Spleen (tissue), 11 donors: ENCODE results near the gene SOS1. TPM values are rescaled to one million over a fixed set of nuclear protein-coding genes. Genes with fewer than 3 reads are reported as not detected.

Experiments
- DNase-seq: peaks from one replicate; pipeline ENCODE4 v3.0.0-alpha.2; 2020
- H3K27ac ChIP-seq, 8 donors: fragments of 200-600 bp; sonication (generic) in 7 of 8; 1 replicate in 4 of 8; 2 replicates in 4 of 8; pipeline versions ENCODE4 v1.5.0 to v1.8.0; 2016 to 2021; ENCODE audit warnings: inconsistent platforms in 4 of 8, mild to moderate bottlenecking in 4 of 8, moderate library complexity in 1 of 8
- H3K27me3 ChIP-seq, 7 donors: fragments of 200-600 bp; sonication (generic) in 6 of 7; replicated peaks in 1 of 7; 1 replicate in 4 of 7; 2 replicates in 3 of 7; pipeline versions ENCODE4 v1.5.0 to v1.8.0; 2016 to 2021; ENCODE audit warnings: inconsistent platforms in 3 of 7, mild to moderate bottlenecking in 1 of 7
- H3K36me3 ChIP-seq, 6 donors: fragments of 200-600 bp; sonication (generic) in 5 of 6; 1 replicate in 4 of 6; 2 replicates in 2 of 6; pipeline versions ENCODE4 v1.5.0 to v1.8.0; 2016 to 2021; ENCODE audit warnings: inconsistent platforms in 2 of 6
- H3K4me1 ChIP-seq, 6 donors: fragments of 200-600 bp; sonication (generic) in 5 of 6; 1 replicate in 3 of 6; 2 replicates in 3 of 6; pipeline versions ENCODE4 v1.5.0 to v1.8.0; 2016 to 2021; ENCODE audit warnings: inconsistent platforms in 3 of 6
- H3K4me3 ChIP-seq, 8 donors: fragments of 200-600 bp; sonication (generic) in 7 of 8; 1 replicate in 4 of 8; 2 replicates in 4 of 8; pipeline versions ENCODE4 v1.5.0 to v1.8.0; 2016 to 2021; ENCODE audit warnings: inconsistent platforms in 4 of 8, mild to moderate bottlenecking in 4 of 8, moderate library complexity in 2 of 8
- H3K9me3 ChIP-seq, 8 donors: fragments of 200-600 bp; sonication (generic) in 7 of 8; 1 replicate in 4 of 8; 2 replicates in 4 of 8; pipeline versions ENCODE4 v1.5.0 to v1.8.0; 2016 to 2021; ENCODE audit warnings: inconsistent platforms in 4 of 8
- CTCF ChIP-seq, 11 experiments: fragments of 200-600 bp in 7 of 11; fragments of 450-650 bp in 4 of 11; sonication (generic) in 4 of 11; IDR thresholded peaks in 8 of 11; conservative IDR thresholded peaks in 3 of 11; 1 replicate in 7 of 11; 2 replicates in 4 of 11; pipeline versions ENCODE4 v1.4.0 to v1.8.0; 2016 to 2021; ENCODE audit warnings: antibody characterized with exemption in 11 of 11, inconsistent platforms in 4 of 11, mild to moderate bottlenecking in 1 of 11
- POLR2A ChIP-seq, 3 donors: fragments of 450-650 bp; IDR thresholded peaks; one replicate each; pipeline ENCODE4 v1.5.1; 2017; ENCODE audit warnings: antibody characterized with exemption in 3 of 3, mild to moderate bottlenecking in 1 of 3
- POLR2AphosphoS5 ChIP-seq, 3 donors: sonication (generic); formaldehyde crosslinking; IDR thresholded peaks; one replicate each; pipeline ENCODE4 v1.5.1; 2017; ENCODE audit warnings: antibody characterized with exemption in 3 of 3
- WGBS, 5 donors: extraction: QIAGEN DNeasy Blood & Tissue Kit in 3 of 5; methylation state at CpG; one replicate each; pipeline versions ENCODE4 v1.1.5 to v1.1.7; 2013 to 2018; 5-methylcytosine and 5-hydroxymethylcytosine counted together
- intact Hi-C: fragments of 100-400 bp; cut with DNase I; formaldehyde crosslinking; loops from one replicate; pipeline ENCODE4 v1.15.0; 2023; ENCODE audit warnings: low total_unique reads
- polyA plus RNA-seq, 3 donors: library from polyadenylated mRNA; stranded (reverse); fragments of 200-250 nt; gene quantifications; one replicate each; pipeline ENCODE4 v1.2.1, GENCODE V29; 2013
- total RNA-seq, 7 donors: library from RNA; depleted of rRNA in 3 of 7; stranded (reverse); fragments of >200 nt in 3 of 7; fragmentation: NEBNext Ultra II Directional in 4 of 7; extraction: Animal tissue kit (Norgen Biotek cat#: 25700) in 4 of 7; gene quantifications; one replicate each; pipeline versions ENCODE4 v1.1.0 to v1.2.1, GENCODE V29; 2016 to 2021
- donor health status: healthy with polysubstance abuse.
- donor health status: DM: no; HTN: no; CAD: no; lungs with moderate emphysema.
- donor health status: DM: no; HTN: no; CAD: no.
- donor health status: Bipolar disorder and iron deficiency.
- donor health status: healthy.
- donor health status: DM: no; HTN: no; CAD: no.
- donor health status: DM: yes; HTN: yes; CAD: no.

The SOS1 gene
- total and polyA plus RNA-seq, 10 donors, result 5.9 to 85.8 (median 42.8) TPM

GRCh38 chr2:38981670-38982357 lies 139.0 kb downstream of the SOS1 start:
- WGBS, 5 donors, result 94 to 98% (median 96%) methylated on average over 8 of the region's 8 CpGs
- Histone ChIP-seq H3K4me3 (no peak overlapping the region), H3K27me3 (no peaks in the 10 kb centered on the region), H3K4me1 (no peaks in the 10 kb centered on the region), H3K27ac (no peak overlapping the region), H3K9me3 (no peaks in the 10 kb centered on the region), H3K36me3 (peaks cover 0 to 40% (median 25%) of the 10 kb centered on the region in 6 donors)
- DNase-seq, result no peak
- intact Hi-C loops, result no loop called here
- no peak for TF ChIP-seq POLR2AphosphoS5 (IDR thresholded peaks at IDR 0.05)
- no peak for TF ChIP-seq CTCF (IDR thresholded peaks at IDR 0.05 in 8 of 11, conservative IDR thresholded peaks at IDR 0.05 in 3 of 11)
- TF ChIP-seq POLR2A (IDR thresholded peaks at IDR 0.05), result no peak

DNA sequence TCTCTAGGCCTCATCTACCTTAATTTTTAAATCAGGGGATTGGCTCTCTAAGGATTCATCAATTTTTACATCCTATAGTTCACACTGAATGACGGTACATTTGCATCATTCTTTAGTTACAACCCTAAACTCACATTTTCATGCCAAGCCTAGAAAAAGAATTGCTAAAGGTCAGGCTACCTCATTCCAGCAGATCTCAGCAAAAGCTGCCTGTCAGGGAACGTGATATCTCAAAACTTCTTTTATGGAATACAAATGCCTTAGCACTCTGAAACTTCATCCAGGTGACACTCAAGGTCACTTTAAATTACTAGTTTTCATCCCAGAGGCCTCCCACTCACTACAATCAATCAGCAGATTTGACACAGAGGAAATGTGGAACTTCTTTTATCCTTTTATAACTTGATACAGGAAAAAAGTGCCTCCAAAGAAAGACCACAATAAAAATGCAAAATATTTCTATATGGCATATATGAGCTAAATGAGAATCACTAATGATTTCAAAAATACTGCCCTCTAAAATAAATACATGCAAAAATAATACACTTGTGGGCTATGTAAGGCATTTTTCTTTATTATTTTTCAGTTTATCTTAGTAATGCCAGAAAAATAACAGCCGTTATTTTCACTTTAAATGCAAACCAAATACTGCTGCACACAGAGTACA lies 139.7 kb downstream of the SOS1 start:
- TF ChIP-seq POLR2A (IDR thresholded peaks at IDR 0.05) (no peak), POLR2AphosphoS5 (IDR thresholded peaks at IDR 0.05) (no peak), CTCF (IDR thresholded peaks at IDR 0.05 in 8 of 11, conservative IDR thresholded peaks at IDR 0.05 in 3 of 11) (no peak)
- 91 to 96% (median 94%) methylated on average over 3 of the region's 3 CpGs for WGBS, 5 donors
- peaks cover 0 to 33% (median 20%) of the 10 kb centered on the region in 6 donors for H3K36me3 ChIP-seq
- H3K9me3 ChIP-seq, result no peaks in the 10 kb centered on the region
- H3K4me1 ChIP-seq, result no peaks in the 10 kb centered on the region
- intact Hi-C loops, result no loop called here
- no peak for DNase-seq
- no peaks in the 10 kb centered on the region for H3K27me3 ChIP-seq
- H3K4me3 ChIP-seq, result no peak overlapping the region
- H3K27ac ChIP-seq, result no peak overlapping the region

GRCh38 chr2:38978908-38979307 lies 141.9 kb downstream of the SOS1 start:
- Histone ChIP-seq H3K4me1 (no peaks in the 10 kb centered on the region), H3K36me3 (peaks cover 0 to 11% (median 3%) of the 10 kb centered on the region in 6 donors), H3K27me3 (no peaks in the 10 kb centered on the region), H3K9me3 (no peaks in the 10 kb centered on the region), H3K27ac (no peak overlapping the region), H3K4me3 (no peak overlapping the region)
- intact Hi-C loops, result no loop called here
- WGBS, 5 donors, result 94 to 99% (median 94%) methylated on average over 3 of the region's 3 CpGs
- no peak for TF ChIP-seq CTCF (IDR thresholded peaks at IDR 0.05 in 8 of 11, conservative IDR thresholded peaks at IDR 0.05 in 3 of 11)
- no peak for TF ChIP-seq POLR2A (IDR thresholded peaks at IDR 0.05)
- TF ChIP-seq POLR2AphosphoS5 (IDR thresholded peaks at IDR 0.05), result no peak
- no peak for DNase-seq

DNA sequence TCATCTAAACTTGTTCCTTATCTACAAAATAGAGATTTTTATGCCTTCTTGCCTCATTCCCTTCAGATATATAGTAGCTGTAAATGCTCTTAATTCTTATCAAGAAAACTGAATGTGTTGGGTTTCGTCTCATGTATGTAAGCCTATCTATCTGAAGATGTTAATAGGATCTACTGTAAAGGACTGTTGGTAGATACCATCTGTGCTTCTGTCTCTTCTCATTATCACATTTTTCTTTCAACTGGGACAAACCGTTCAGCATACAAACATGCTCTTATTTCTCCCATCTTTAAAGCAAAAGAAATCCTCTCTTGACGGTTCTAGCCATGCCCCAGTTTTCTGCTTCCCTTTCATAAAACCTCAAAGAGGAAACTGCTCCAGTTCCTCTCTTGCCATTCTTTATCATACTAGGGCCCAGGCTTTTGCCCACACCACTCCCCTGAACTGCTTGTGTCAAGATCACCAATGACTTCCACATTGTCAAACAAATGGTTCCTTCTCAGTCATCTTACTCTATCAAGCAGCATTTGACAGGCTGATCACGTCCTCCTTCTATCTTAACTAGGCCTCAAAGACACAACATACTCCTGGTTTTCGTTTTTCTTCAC lies 142.5 kb downstream of the SOS1 start:
- no peak for DNase-seq
- H3K27ac ChIP-seq, result no peak overlapping the region
- intact Hi-C loops, result no loop called here
- no peaks in the 10 kb centered on the region for H3K9me3 ChIP-seq
- peaks cover 0 to 6% (median 2%) of the 10 kb centered on the region in 6 donors for H3K36me3 ChIP-seq
- no peaks in the 10 kb centered on the region for H3K4me1 ChIP-seq
- no peak overlapping the region for H3K4me3 ChIP-seq
- WGBS, 5 donors, result 63 to 77% (median 76%) methylated on average over 5 of the region's 5 CpGs
- no peaks in the 10 kb centered on the region for H3K27me3 ChIP-seq
- TF ChIP-seq POLR2AphosphoS5 (IDR thresholded peaks at IDR 0.05), result no peak
- TF ChIP-seq POLR2A (IDR thresholded peaks at IDR 0.05), result no peak
- no peak for TF ChIP-seq CTCF (IDR thresholded peaks at IDR 0.05 in 8 of 11, conservative IDR thresholded peaks at IDR 0.05 in 3 of 11)
